Vagina (tissue), 2 donors: ENCODE results near the gene NFAM1. TPM values are rescaled to one million over a fixed set of nuclear protein-coding genes. Genes with fewer than 3 reads are reported as not detected.

Experiments
- DNase-seq, 2 donors: peaks; one replicate each; pipeline ENCODE4 v3.0.0-alpha.2; 2017; ENCODE audit errors: extremely low spot score in 2 of 2
- H3K27ac ChIP-seq: fragments of 200-600 bp; sonication (generic); one replicate; pipeline ENCODE4 v1.5.1; 2019
- H3K27me3 ChIP-seq: fragments of 200-600 bp; sonication (generic); one replicate; pipeline ENCODE4 v1.5.1; 2019
- H3K36me3 ChIP-seq, 2 donors: fragments of 200-600 bp; sonication (generic); one replicate each; pipeline ENCODE4 v1.5.1; 2017 to 2019
- H3K4me1 ChIP-seq: fragments of 200-600 bp; sonication (generic); one replicate; pipeline ENCODE4 v1.5.1; 2019
- H3K4me3 ChIP-seq, 2 donors: fragments of 200-600 bp; sonication (generic); 1 replicate in 1 of 2; 2 replicates in 1 of 2; pipeline ENCODE4 v1.5.1; 2016 to 2019
- H3K9me3 ChIP-seq: fragments of 200-600 bp; sonication (generic); one replicate; pipeline ENCODE4 v1.5.1; 2019
- POLR2A ChIP-seq, 2 donors: fragments of 450-650 bp; IDR thresholded peaks; one replicate each; pipeline ENCODE4 v1.6.1; 2017; ENCODE audit warnings: antibody characterized with exemption in 2 of 2, mild to moderate bottlenecking in 2 of 2, moderate library complexity in 2 of 2
- POLR2AphosphoS5 ChIP-seq, 2 donors: sonication (generic); formaldehyde crosslinking; IDR thresholded peaks; one replicate each; pipeline ENCODE4 v1.9.0; 2017; ENCODE audit warnings: antibody characterized with exemption in 2 of 2, mild to moderate bottlenecking in 2 of 2, low read depth in 1 of 2; ENCODE audit not compliant: insufficient read depth in 1 of 2
- intact Hi-C: fragments of 100-400 bp; cut with DNase I; formaldehyde crosslinking; loops from one replicate; pipeline ENCODE4 v1.15.1; 2023
- total RNA-seq: library from RNA; depleted of rRNA; stranded (reverse); fragments of >200 nt; gene quantifications from one replicate; pipeline ENCODE4 v1.2.3, GENCODE V29; 2016
- TF ChIP-seq, protein P1 (sequence below), 3 experiments: fragments of 450-650 bp in 2 of 3; fragments of 200-600 bp in 1 of 3; sonication (generic) in 1 of 3; IDR thresholded peaks; one replicate each; pipeline ENCODE4 v1.5.1; 2017 to 2019; ENCODE audit warnings: antibody characterized with exemption in 3 of 3, mild to moderate bottlenecking in 2 of 3, moderate library complexity in 2 of 3

The NFAM1 gene
- total RNA-seq, 1 donor from 2014 or later: 1.7 TPM

GRCh38 chr22:42365942-42366695, 66.1 kb downstream of the NFAM1 start:
- Histone ChIP-seq H3K27ac (peak overlapping the region; percentile 74), H3K27me3 (no peaks in the 10 kb centered on the region), H3K4me3 (peak overlapping the region in 1 of 2 donors; percentile 65), H3K4me1 (peaks cover 47% of the 10 kb centered on the region), H3K36me3 (no peaks in the 10 kb centered on the region), H3K9me3 (no peaks in the 10 kb centered on the region)
- no peak for DNase-seq
- TF ChIP-seq, protein P1, sequence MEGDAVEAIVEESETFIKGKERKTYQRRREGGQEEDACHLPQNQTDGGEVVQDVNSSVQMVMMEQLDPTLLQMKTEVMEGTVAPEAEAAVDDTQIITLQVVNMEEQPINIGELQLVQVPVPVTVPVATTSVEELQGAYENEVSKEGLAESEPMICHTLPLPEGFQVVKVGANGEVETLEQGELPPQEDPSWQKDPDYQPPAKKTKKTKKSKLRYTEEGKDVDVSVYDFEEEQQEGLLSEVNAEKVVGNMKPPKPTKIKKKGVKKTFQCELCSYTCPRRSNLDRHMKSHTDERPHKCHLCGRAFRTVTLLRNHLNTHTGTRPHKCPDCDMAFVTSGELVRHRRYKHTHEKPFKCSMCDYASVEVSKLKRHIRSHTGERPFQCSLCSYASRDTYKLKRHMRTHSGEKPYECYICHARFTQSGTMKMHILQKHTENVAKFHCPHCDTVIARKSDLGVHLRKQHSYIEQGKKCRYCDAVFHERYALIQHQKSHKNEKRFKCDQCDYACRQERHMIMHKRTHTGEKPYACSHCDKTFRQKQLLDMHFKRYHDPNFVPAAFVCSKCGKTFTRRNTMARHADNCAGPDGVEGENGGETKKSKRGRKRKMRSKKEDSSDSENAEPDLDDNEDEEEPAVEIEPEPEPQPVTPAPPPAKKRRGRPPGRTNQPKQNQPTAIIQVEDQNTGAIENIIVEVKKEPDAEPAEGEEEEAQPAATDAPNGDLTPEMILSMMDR (IDR thresholded peaks at IDR 0.05): no peak
- no peak for TF ChIP-seq POLR2A (IDR thresholded peaks at IDR 0.05)
- no peak for TF ChIP-seq POLR2AphosphoS5 (IDR thresholded peaks at IDR 0.05; ENCODE audit: insufficient read depth in 1 of 2, low read depth in 1 of 2)
- intact Hi-C loops: loop anchor here (10.0 kb wide), 1 partner anchor 91 kb away; the partner anchor contains the start of gene TCF20

GRCh38 chr22:42365111-42365865, 66.9 kb downstream of the NFAM1 start:
- TF ChIP-seq POLR2A (IDR thresholded peaks at IDR 0.05) (no peak), POLR2AphosphoS5 (IDR thresholded peaks at IDR 0.05; ENCODE audit: insufficient read depth in 1 of 2, low read depth in 1 of 2) (peak in 1 of 2 donors; percentile 27)
- TF ChIP-seq, protein P1 (IDR thresholded peaks at IDR 0.05): no peak
- H3K4me3 ChIP-seq: peak overlapping the region; percentile 6 to 8
- H3K27me3 ChIP-seq: no peaks in the 10 kb centered on the region
- DNase-seq: no peak
- peaks cover 47% of the 10 kb centered on the region for H3K4me1 ChIP-seq
- H3K36me3 ChIP-seq: no peaks in the 10 kb centered on the region
- peak overlapping the region; percentile 74 for H3K27ac ChIP-seq
- H3K9me3 ChIP-seq: no peaks in the 10 kb centered on the region
- intact Hi-C loops: loop anchor here (10.0 kb wide), 1 partner anchor 90 kb away; the partner anchor contains the start of gene TCF20

- no peak for TF ChIP-seq POLR2AphosphoS5 (IDR thresholded peaks at IDR 0.05; ENCODE audit: insufficient read depth in 1 of 2, low read depth in 1 of 2)
- no peak for TF ChIP-seq POLR2A (IDR thresholded peaks at IDR 0.05)
- TF ChIP-seq, protein P1 (IDR thresholded peaks at IDR 0.05): no peak
- peaks cover 49% of the 10 kb centered on the region for H3K4me1 ChIP-seq
- peak overlapping the region; percentile 74 for H3K27ac ChIP-seq
- peak overlapping the region; percentile 8 to 23 for H3K4me3 ChIP-seq
- intact Hi-C loops: loop anchor here (10.0 kb wide), 1 partner anchor 90 kb away; the partner anchor contains the start of gene TCF20
- H3K36me3 ChIP-seq: no peaks in the 10 kb centered on the region
- H3K27me3 ChIP-seq: no peaks in the 10 kb centered on the region
- no peak for DNase-seq
- H3K9me3 ChIP-seq: no peaks in the 10 kb centered on the region
Observed at GRCh38 chr22:42364604-42365110, 67.5 kb downstream of the NFAM1 start.

DNA sequence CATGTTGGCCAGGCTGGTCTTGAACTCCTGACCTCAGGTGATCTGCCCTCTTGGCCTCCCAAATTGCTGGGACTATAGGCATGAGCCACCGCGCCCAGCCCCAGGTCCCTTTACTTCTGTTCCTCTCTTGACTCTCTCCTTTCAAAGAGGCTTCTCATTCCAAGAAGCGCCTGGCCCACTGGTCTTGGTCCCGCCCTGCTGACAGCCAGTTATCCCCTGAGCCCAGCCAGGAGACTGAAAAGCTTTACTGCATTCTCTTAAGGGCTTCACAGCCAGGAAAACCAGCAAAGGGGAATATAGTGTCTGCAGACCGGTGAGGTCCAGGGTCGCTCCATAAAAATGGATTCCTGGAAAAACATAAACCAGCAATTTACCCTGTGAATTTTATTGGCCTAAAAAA, 68.3 kb downstream of the NFAM1 start:
- no peaks in the 10 kb centered on the region for H3K9me3 ChIP-seq
- peaks cover 50% of the 10 kb centered on the region for H3K4me1 ChIP-seq
- intact Hi-C loops: loop anchor here (10.0 kb wide), 1 partner anchor 89 kb away; the partner anchor contains the start of gene TCF20
- TF ChIP-seq, protein P1 (IDR thresholded peaks at IDR 0.05): no peak
- no peak for TF ChIP-seq POLR2AphosphoS5 (IDR thresholded peaks at IDR 0.05; ENCODE audit: insufficient read depth in 1 of 2, low read depth in 1 of 2)
- no peak for TF ChIP-seq POLR2A (IDR thresholded peaks at IDR 0.05)
- no peak overlapping the region for H3K4me3 ChIP-seq
- H3K36me3 ChIP-seq: no peaks in the 10 kb centered on the region
- H3K27me3 ChIP-seq: no peaks in the 10 kb centered on the region
- DNase-seq: no peak
- peak overlapping the region; percentile 74 for H3K27ac ChIP-seq
